GM21447 (cell line): ENCODE results near the gene DDX46.
"Not testable (repeated sequence)": the region's sequence is repeated elsewhere in the genome, so short reads cannot be mapped to it uniquely, and the experiment has no call there.

Experiments
- ATAC-seq: cut with Tn5 transposase; IDR thresholded peaks from one replicate; pipeline ENCODE4 v1.9.1; 2021; ENCODE audit not compliant: unreplicated experiment

The DDX46 gene

GRCh38 chr5:134758504-134759341 is at the start of gene DDX46:
Gene DDX46, plus strand, starts transcription at chr5:134758779. Its CDS starts 160 bp downstream, at chr5:134758939.
- ATAC-seq, result peak; percentile 98

- no peak for ATAC-seq
Observed at GRCh38 chr5:134714120-134714519, 44.5 kb upstream of the DDX46 start.

GRCh38 chr5:134714541-134714940 is 44.0 kb upstream of the DDX46 start:
- ATAC-seq, result no peak

GRCh38 chr5:134715466-134715865 is 43.1 kb upstream of the DDX46 start:
- not testable (repeated sequence) for ATAC-seq

GRCh38 chr5:134724872-134725271 is 33.7 kb upstream of the DDX46 start:
- no peak for ATAC-seq

- ATAC-seq, result no peak
Observed at GRCh38 chr5:134732819-134733218, 25.8 kb upstream of the DDX46 start.

GRCh38 chr5:134735243-134735642 is 23.3 kb upstream of the DDX46 start:
- no peak for ATAC-seq

- no peak for ATAC-seq
Observed at GRCh38 chr5:134736173-134736812, 22.3 kb upstream of the DDX46 start.

GRCh38 chr5:134738133-134738962 is 20.2 kb upstream of the DDX46 start, which contains the start of gene CAMLG:
Gene CAMLG, plus strand, starts transcription at chr5:134738548. Its CDS starts 73 bp downstream, at chr5:134738621.
- peak; percentile 94 for ATAC-seq

- no peak for ATAC-seq
Observed at GRCh38 chr5:134738963-134739661, 19.5 kb upstream of the DDX46 start.

GRCh38 chr5:134741052-134741451 is 17.5 kb upstream of the DDX46 start:
- ATAC-seq, result no peak

- ATAC-seq, result no peak
Observed at GRCh38 chr5:134742134-134742533, 16.4 kb upstream of the DDX46 start.

GRCh38 chr5:134749415-134749814 is 9.2 kb upstream of the DDX46 start:
- no peak for ATAC-seq

- peak; percentile 33 for ATAC-seq
Observed at GRCh38 chr5:134758176-134758503, 439 bp upstream of the DDX46 start.

GRCh38 chr5:134767528-134768291 is 9.1 kb downstream of the DDX46 start:
- not testable (repeated sequence) for ATAC-seq

- ATAC-seq, result no peak
Observed at GRCh38 chr5:134769206-134769605, 10.6 kb downstream of the DDX46 start.

GRCh38 chr5:134772461-134773125 is 14.0 kb downstream of the DDX46 start:
- no peak for ATAC-seq

- ATAC-seq, result no peak
Observed at GRCh38 chr5:134777366-134777765, 18.8 kb downstream of the DDX46 start.

- ATAC-seq, result no peak
Observed at GRCh38 chr5:134784241-134784920, 25.8 kb downstream of the DDX46 start.
